Uterus (tissue), 4 donors: ENCODE results near the gene DENND6A. TPM values are rescaled to one million over a fixed set of nuclear protein-coding genes. Genes with fewer than 3 reads are reported as not detected.

Experiments
- small RNA-seq: library from RNA; depleted of rRNA; stranded (forward); fragments of <200 nt; gene quantifications from one replicate; pipeline ENCODE3, GENCODE V24; 2016
- total RNA-seq, 4 donors: library from RNA; depleted of rRNA in 3 of 4; stranded (reverse); fragments of >200 nt in 3 of 4; gene quantifications; one replicate each; pipeline versions ENCODE4 v1.1.0 to v1.2.4, GENCODE V29; 2014 to 2023
- donor health status: DM: yes; HTN: yes; CAD: no.

DENND6A gene
- total RNA-seq, 4 donors from 2014 or later, result 11.5 to 65.8 (median 40.4) TPM

Small RNA genes lying within 50 kb of the gene (small RNA-seq; reads per million reads assigned to genes)
- not detected for gene RNU6ATAC26P

Other genes with a start within 250 kb of the DENND6A start
- gene DNAH12, start 148.7 kb downstream of the DENND6A start, total RNA-seq, result 1 to 10 TPM in 1 of 4 donors, under 1 TPM in 2, not detected in 1; 0.30 to 4.4 (median 0.77) TPM
- 10 to 100 TPM in 2 of 4 donors, 1 to 10 TPM in 2; 2.6 to 19.7 (median 13.5) TPM for gene PDE12, start 136.8 kb downstream of the DENND6A start, total RNA-seq
- gene ARF4, start 95.7 kb downstream of the DENND6A start, total RNA-seq, result 100 to 1,000 TPM in 2 of 4 donors, 10 to 100 TPM in 2; 52.5 to 166 (median 108) TPM
- gene SLMAP, start 63.2 kb upstream of the DENND6A start, total RNA-seq, result 100 to 1,000 TPM; 104 to 369 (median 186) TPM